ENCODE results near the gene FAM168A. TPM values are rescaled to one million over a fixed set of nuclear protein-coding genes. Genes with fewer than 3 reads are reported as not detected.

Gene FAM168A
- total and polyA plus RNA-seq, 2 of the 8 experiments (the other 6 are each of a cell fraction or from before 2014, with no cell fraction given) = 17.1 to 21.6 TPM

DNA sequence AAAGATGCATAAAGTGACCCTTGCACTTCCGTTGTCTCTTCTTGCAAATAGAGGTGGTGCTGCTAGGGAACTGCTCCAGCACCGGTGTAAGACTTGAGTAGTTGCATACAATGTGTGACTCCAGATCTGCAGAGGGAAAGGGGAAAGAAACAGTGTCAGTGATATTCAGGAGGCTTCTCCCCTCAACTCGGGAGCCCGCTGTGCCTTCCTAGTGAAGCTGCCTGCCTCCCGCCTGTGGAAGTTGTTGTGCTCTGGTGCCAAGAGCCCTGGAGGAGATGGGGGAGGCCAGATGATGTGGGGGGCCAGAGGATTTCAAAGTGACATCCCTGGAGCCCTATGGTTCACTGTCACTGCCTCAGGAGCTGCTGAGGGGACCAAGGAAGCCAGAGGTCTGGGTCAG, 191.3 kb downstream of the FAM168A start:
- no peak overlapping the region for H3K9ac ChIP-seq (replicated peaks in 1 of 4; ENCODE audit: extremely low read depth in 1 of 4, low read depth in 3 of 4, low read length in 3 of 4)
- no peak overlapping the region for H3K23ac ChIP-seq (ENCODE audit: insufficient read length)
- H3K56ac ChIP-seq (replicated peaks; ENCODE audit: insufficient read length, low read depth, low read length) = no peak overlapping the region
- CTCF ChIA-PET (ENCODE audit: partially characterized antibody) = interaction anchor here (0.7 to 4.1 kb wide), 11 partner anchors 11 to 255 kb away, joined by 3 to 27 read pairs (median 8); no protein-coding TSS in a partner anchor
- H3K36me3 ChIP-seq (ENCODE audit: control insufficient read depth in 2 of 4, insufficient read depth in 4 of 4, low read length in 3 of 4) = peaks cover 0 to 20% (median 6%) of the 10 kb centered on the region in 4 experiments; a peak in 5 of 8 replicates
- no peak overlapping the region for H2BK12ac ChIP-seq (ENCODE audit: low read depth, low read length)
- H4K8ac ChIP-seq (ENCODE audit: extremely low read depth, insufficient read depth, low read length) = no peak overlapping the region
- no peak overlapping the region for H2AFZ ChIP-seq (ENCODE audit: low read length)
- H3K9me3 ChIP-seq (ENCODE audit: insufficient read depth in 2 of 2, low read depth in 1 of 2, low read length in 1 of 2) = no peaks in the 10 kb centered on the region
- H3K4me1 ChIP-seq (replicated peaks in 1 of 4; ENCODE audit: control insufficient read depth in 3 of 4, insufficient read depth in 4 of 4, low read length in 3 of 4) = peaks cover 0 to 3% (median 1%) of the 10 kb centered on the region in 4 experiments; a peak in 4 of 7 replicates
- no peak overlapping the region for H4K5ac ChIP-seq (ENCODE audit: insufficient read length, low read depth, low read length)
- H3K4ac ChIP-seq (replicated peaks; ENCODE audit: insufficient read length, low read depth, low read length) = no peak overlapping the region
- H3K27me3 ChIP-seq (replicated peaks in 1 of 4; ENCODE audit: control insufficient read depth in 3 of 4, extremely low read depth in 1 of 4, insufficient read depth in 3 of 4, low read length in 3 of 4) = no peaks in the 10 kb centered on the region
- H3K4me2 ChIP-seq (ENCODE audit: insufficient read depth in 1 of 2, low read depth in 2 of 2, low read length in 2 of 2) = no peak overlapping the region
- no peaks in the 10 kb centered on the region for H3K23me2 ChIP-seq (ENCODE audit: low read depth, low read length)
- no peak overlapping the region for H2BK15ac ChIP-seq (ENCODE audit: low read length)
- H2AK5ac ChIP-seq (ENCODE audit: low read depth, low read length) = no peak overlapping the region
- no peaks in the 10 kb centered on the region for H3K79me2 ChIP-seq (ENCODE audit: control insufficient read depth in 1 of 2, insufficient read depth in 2 of 2, low read length in 2 of 2)
- peaks cover 0 to 3% of the 10 kb centered on the region in 2 experiments for H4K20me1 ChIP-seq (replicated peaks in 1 of 2; ENCODE audit: control insufficient read depth in 1 of 2, insufficient read depth in 2 of 2, low read length in 2 of 2)
- DNase-seq (ENCODE audit: low read depth in 1 of 2, low spot score in 2 of 2) (no peak), FAIRE-seq (no peak)
- no peak overlapping the region for H2BK5ac ChIP-seq (ENCODE audit: low read depth, low read length)
- H3K27ac ChIP-seq (ENCODE audit: low read depth, low read length) = no peak overlapping the region
- H3K14ac ChIP-seq (ENCODE audit: insufficient read length) = no peak overlapping the region
- H3K79me1 ChIP-seq (ENCODE audit: low read depth, low read length) = no peaks in the 10 kb centered on the region
- POLR2A ChIA-PET (ENCODE audit: partially characterized antibody) = no interaction called here
- no peak overlapping the region for H3K4me3 ChIP-seq (ENCODE audit: extremely low read depth in 1 of 4, insufficient read depth in 2 of 4, low read depth in 3 of 4, low read length in 4 of 4)
- no peak overlapping the region for H3K18ac ChIP-seq (ENCODE audit: extremely low read depth, low read length)
- no peak overlapping the region for H4K91ac ChIP-seq (replicated peaks; ENCODE audit: insufficient read length, low read length)
- no peak overlapping the region for H2BK120ac ChIP-seq (replicated peaks; ENCODE audit: low read depth, low read length)
- 91% methylated on average over 5 of the region's 5 CpGs; no CpG with 5 or more reads in 1 of the 2 experiments for WGBS, 2 experiments (ENCODE audit: extremely low coverage in 1 of 2, insufficient coverage in 1 of 2, insufficient read length in 1 of 2, insufficient replicate concordance in 2 of 2, low coverage in 1 of 2, low lambda C conversion rate in 2 of 2, missing lambda C conversion rate in 1 of 2)
- H2BK20ac ChIP-seq (ENCODE audit: low read length) = no peak overlapping the region
- TF ChIP-seq, protein P1, sequence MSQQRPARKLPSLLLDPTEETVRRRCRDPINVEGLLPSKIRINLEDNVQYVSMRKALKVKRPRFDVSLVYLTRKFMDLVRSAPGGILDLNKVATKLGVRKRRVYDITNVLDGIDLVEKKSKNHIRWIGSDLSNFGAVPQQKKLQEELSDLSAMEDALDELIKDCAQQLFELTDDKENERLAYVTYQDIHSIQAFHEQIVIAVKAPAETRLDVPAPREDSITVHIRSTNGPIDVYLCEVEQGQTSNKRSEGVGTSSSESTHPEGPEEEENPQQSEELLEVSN (IDR thresholded peaks at IDR 0.05) = no peak
- TF ChIP-seq, protein P2, sequence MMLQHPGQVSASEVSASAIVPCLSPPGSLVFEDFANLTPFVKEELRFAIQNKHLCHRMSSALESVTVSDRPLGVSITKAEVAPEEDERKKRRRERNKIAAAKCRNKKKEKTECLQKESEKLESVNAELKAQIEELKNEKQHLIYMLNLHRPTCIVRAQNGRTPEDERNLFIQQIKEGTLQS (IDR thresholded peaks at IDR 0.05; ENCODE audit: insufficient read depth, low read depth, low read length) = no peak
- no peak for TF ChIP-seq CHD2 (IDR thresholded peaks at IDR 0.05; ENCODE audit: low read length)
- TF ChIP-seq TBP (IDR thresholded peaks at IDR 0.05; ENCODE audit: low read depth, low read length) = no peak
- no peak for TF ChIP-seq NRF1 (IDR thresholded peaks at IDR 0.05; ENCODE audit: low read depth, low read length)
- no peak for TF ChIP-seq EZH2 (IDR thresholded peaks at IDR 0.05; ENCODE audit: low read depth, low read length, severe bottlenecking)
- TF ChIP-seq MAFK (IDR thresholded peaks at IDR 0.05; ENCODE audit: low read depth, low read length) = no peak
- no peak for TF ChIP-seq BACH1 (IDR thresholded peaks at IDR 0.05; ENCODE audit: low read length)
- TF ChIP-seq TCF12 (IDR thresholded peaks at IDR 0.05; ENCODE audit: low read depth, low read length) = no peak
- no peak for TF ChIP-seq SRF (IDR thresholded peaks at IDR 0.05; ENCODE audit: low read depth, low read length)
- TF ChIP-seq EP300 (IDR thresholded peaks at IDR 0.05; ENCODE audit: borderline replicate concordance in 1 of 2, low read depth in 2 of 2, low read length in 2 of 2) = no peak

All from H1 (cell line).